A673 (cell line): ENCODE data around the gene ATP9A. TPM values are rescaled to one million over a fixed set of nuclear protein-coding genes. Genes with fewer than 3 reads are reported as not detected.

Experiments
- BruUV-seq: library from RNA; stranded (reverse); fragments of 400-500 nt; replicated peaks from 2 replicates; lab custom pipeline; 2021; lab: Mats Ljungman, UMichigan
- CTCF ChIA-PET: fragments of 300-600 bp; sonication (Branson Sonifier 250); formaldehyde crosslinking; loops from one replicate; lab custom pipeline; 2022; ENCODE audit warnings: antibody characterized with exemption; lab: Charles Lee
- POLR2A ChIA-PET: fragments of 300-600 bp; sonication (Branson Sonifier 250); formaldehyde crosslinking; loops from one replicate; lab custom pipeline; 2022; ENCODE audit warnings: antibody characterized with exemption; ENCODE audit not compliant: low non-redundant PET; lab: Charles Lee
- DNase-seq: peaks from one replicate; pipeline ENCODE4 v3.0.0-alpha.2; 2015; ENCODE audit warnings: low spot score
- H3K27ac ChIP-seq: fragments of 200-600 bp; sonication (generic); 2 replicates; pipeline ENCODE4 v1.5.1; 2016; ENCODE audit warnings: mixed run types, low read depth, mild to moderate bottlenecking, mixed read lengths, antibody characterized with exemption, low read length; ENCODE audit not compliant: poor library complexity, severe bottlenecking
- H3K27me3 ChIP-seq: fragments of 200-600 bp; sonication (generic); replicated peaks from 2 replicates; pipeline ENCODE4 v1.6.1; 2017; ENCODE audit warnings: mixed run types, low read depth, mild to moderate bottlenecking, mixed read lengths, antibody characterized with exemption, low read length; ENCODE audit not compliant: insufficient read depth, poor library complexity
- H3K36me3 ChIP-seq: fragments of 200-600 bp; sonication (generic); 2 replicates; pipeline ENCODE4 v1.6.1; 2016; ENCODE audit warnings: mixed run types, mild to moderate bottlenecking, mixed read lengths, antibody characterized with exemption, low read length; ENCODE audit not compliant: insufficient read depth, poor library complexity, severe bottlenecking
- H3K4me1 ChIP-seq: fragments of 200-600 bp; sonication (generic); 2 replicates; pipeline ENCODE4 v1.6.1; 2017; ENCODE audit warnings: mixed run types, mild to moderate bottlenecking, mixed read lengths, antibody characterized with exemption, low read length; ENCODE audit not compliant: insufficient read depth, poor library complexity, severe bottlenecking
- H3K4me3 ChIP-seq: fragments of 200-600 bp; sonication (generic); 2 replicates; pipeline ENCODE4 v1.5.1; 2016; ENCODE audit warnings: low read depth, mixed run types, mild to moderate bottlenecking, mixed read lengths, low read length; ENCODE audit not compliant: poor library complexity, severe bottlenecking
- H3K9me3 ChIP-seq: fragments of 200-600 bp; sonication (generic); 2 replicates; pipeline ENCODE4 v1.6.1; 2016; ENCODE audit warnings: mixed run types, low read depth, mild to moderate bottlenecking, mixed read lengths, antibody characterized with exemption, low read length; ENCODE audit not compliant: poor library complexity, severe bottlenecking
- CTCF ChIP-seq: fragments of 300-800, 200-600 bp; sonication (generic); conservative IDR thresholded peaks from 2 replicates; pipeline ENCODE4 v1.5.1; 2017; ENCODE audit warnings: low read depth, mild to moderate bottlenecking, antibody characterized with exemption, low read length, moderate library complexity, mixed read lengths
- EZH2 ChIP-seq: fragments of 200-600 bp; sonication (generic); IDR thresholded peaks from 2 replicates; pipeline ENCODE4 v1.6.1; 2017; ENCODE audit warnings: borderline replicate concordance, low read depth, mild to moderate bottlenecking, mixed read lengths, antibody characterized with exemption, low read length; ENCODE audit not compliant: poor library complexity, severe bottlenecking
- intact Hi-C: fragments of 100-400 bp; cut with micrococcal nuclease; formaldehyde crosslinking; loops from one replicate; pipeline ENCODE4 v1.10.0; 2022; ENCODE audit not compliant: unreplicated experiment
- total RNA-seq: library from RNA; stranded (reverse); gene quantifications from 2 replicates; pipeline ENCODE4 v1.2.3, GENCODE V29; 2021

The ATP9A gene
- total RNA-seq, 1 experiment from 2014 or later, result 31.2 TPM

GRCh38 chr20:51610111-51610510 is 158.1 kb downstream of the ATP9A start:
- Histone ChIP-seq H3K36me3 (peaks cover 3% of the 10 kb centered on the region), H3K4me1 (peaks cover 7% of the 10 kb centered on the region), H3K27ac (no peak overlapping the region), H3K4me3 (no peak overlapping the region), H3K9me3 (no peaks in the 10 kb centered on the region), H3K27me3 (no peaks in the 10 kb centered on the region)
- CTCF ChIA-PET, result no interaction called here
- TF ChIP-seq CTCF (no peak), EZH2 (no peak)
- POLR2A ChIA-PET, result no interaction called here
- intact Hi-C loops, result no loop called here
- no peak for DNase-seq
- no TSS peak for BruUV-seq

GRCh38 chr20:51609251-51609650 is 158.9 kb downstream of the ATP9A start:
- ChIA-PET POLR2A (no interaction called here), CTCF (no interaction called here)
- peaks cover under 1% of the 10 kb centered on the region for H3K4me1 ChIP-seq
- H3K27me3 ChIP-seq, result no peaks in the 10 kb centered on the region
- intact Hi-C loops, result no loop called here
- H3K9me3 ChIP-seq, result no peaks in the 10 kb centered on the region
- no peak for DNase-seq
- no TSS peak for BruUV-seq
- H3K27ac ChIP-seq, result no peak overlapping the region
- H3K36me3 ChIP-seq, result peaks cover 3% of the 10 kb centered on the region
- no peak for TF ChIP-seq EZH2
- no peak for TF ChIP-seq CTCF
- H3K4me3 ChIP-seq, result no peak overlapping the region

GRCh38 chr20:51608061-51608460 is 160.1 kb downstream of the ATP9A start:
- BruUV-seq, result no TSS peak
- Histone ChIP-seq H3K4me1 (no peaks in the 10 kb centered on the region), H3K9me3 (no peaks in the 10 kb centered on the region), H3K27ac (no peak overlapping the region), H3K4me3 (no peak overlapping the region), H3K27me3 (no peaks in the 10 kb centered on the region), H3K36me3 (peaks cover 3% of the 10 kb centered on the region)
- TF ChIP-seq CTCF (no peak), EZH2 (no peak)
- POLR2A ChIA-PET, result no interaction called here
- intact Hi-C loops, result no loop called here
- CTCF ChIA-PET, result no interaction called here
- DNase-seq, result no peak
